Neural cell (in vitro differentiated cells): ENCODE measurements around the gene STYXL1. TPM values are rescaled to one million over a fixed set of nuclear protein-coding genes. Genes with fewer than 3 reads are reported as not detected.

Experiments used
- H2AFZ ChIP-seq: fragments of 200-600, 300-800 bp; sonication (generic), shearing (Covaris generic); 2 replicates; pipeline ENCODE4 v1.6.0; 2014; ENCODE audit warnings: low read depth, mild to moderate bottlenecking, antibody characterized with exemption, low read length, moderate library complexity
- H3F3A ChIP-seq: fragments of 200-600 bp; shearing (Covaris generic); 2 replicates; pipeline ENCODE4 v1.6.1; 2016; ENCODE audit warnings: mild to moderate bottlenecking, moderate library complexity, mixed read lengths, antibody characterized with exemption, low read length; ENCODE audit not compliant: insufficient read depth, poor library complexity, severe bottlenecking
- H3K27ac ChIP-seq: fragments of 200-600, 300-800 bp; sonication (generic), shearing (Covaris generic); 2 replicates; pipeline ENCODE4 v1.5.1; 2014; ENCODE audit warnings: mild to moderate bottlenecking, low read length, moderate library complexity
- H3K27me3 ChIP-seq: fragments of 300-800, 200-600 bp; sonication (generic), shearing (Covaris generic); 2 replicates; pipeline ENCODE4 v1.6.0; 2014; ENCODE audit warnings: mild to moderate bottlenecking, low read depth, low read length, moderate library complexity; ENCODE audit not compliant: insufficient read depth
- H3K36me3 ChIP-seq: fragments of 300-800, 200-600 bp; sonication (generic), shearing (Covaris generic); 2 replicates; pipeline ENCODE4 v1.5.1; 2014; ENCODE audit warnings: mild to moderate bottlenecking, antibody characterized with exemption, low read length, moderate library complexity; ENCODE audit not compliant: insufficient read depth
- H3K4me2 ChIP-seq: fragments of 300-800, 200-600 bp; sonication (generic), shearing (Covaris generic); 2 replicates; pipeline ENCODE4 v1.6.0; 2014; ENCODE audit warnings: mild to moderate bottlenecking, low read length
- H3K4me3 ChIP-seq: fragments of 300-800, 200-600 bp; sonication (generic), shearing (Covaris generic); 2 replicates; pipeline ENCODE4 v1.5.1; 2014; ENCODE audit warnings: mild to moderate bottlenecking, low read length, moderate library complexity
- H3K79me2 ChIP-seq: fragments of 200-600 bp; shearing (Covaris generic); replicated peaks from 2 replicates; pipeline ENCODE4 v1.6.0; 2014; ENCODE audit warnings: mild to moderate bottlenecking, low read length, moderate library complexity; ENCODE audit not compliant: insufficient read depth
- H3K9ac ChIP-seq: fragments of 300-800, 200-600 bp; sonication (generic), shearing (Covaris generic); 2 replicates; pipeline ENCODE4 v1.6.1; 2016; ENCODE audit warnings: mild to moderate bottlenecking, low read length, mixed read lengths
- H3K9me2 ChIP-seq: fragments of 200-600 bp; shearing (Covaris generic); 2 replicates; pipeline ENCODE4 v1.6.1; 2016; ENCODE audit warnings: mild to moderate bottlenecking, low read length, mixed read lengths; ENCODE audit not compliant: insufficient read depth
- H3K9me3 ChIP-seq: fragments of 200-600, 300-800 bp; sonication (generic), shearing (Covaris generic); 2 replicates; pipeline ENCODE4 v1.6.1; 2016; ENCODE audit warnings: mild to moderate bottlenecking, mixed run types, low read length, moderate library complexity, mixed read lengths
- H4K20me1 ChIP-seq: fragments of 200-600 bp; shearing (Covaris generic); 2 replicates; pipeline ENCODE4 v1.6.1; 2016; ENCODE audit warnings: mild to moderate bottlenecking, mixed run types; ENCODE audit not compliant: insufficient read depth
- CTCF ChIP-seq: fragments of 450-650 bp; IDR thresholded peaks from 2 replicates; pipeline ENCODE4 v1.5.1; 2014; ENCODE audit warnings: antibody characterized with exemption, mild to moderate bottlenecking, moderate library complexity; ENCODE audit not compliant: poor library complexity, severe bottlenecking
- EP300 ChIP-seq: fragments of 450-650 bp; conservative IDR thresholded peaks from 2 replicates; pipeline ENCODE4 v1.6.1; 2014; ENCODE audit warnings: antibody characterized with exemption, mild to moderate bottlenecking, moderate library complexity; ENCODE audit not compliant: poor library complexity, severe bottlenecking
- EZH2 ChIP-seq: fragments of 200-600, 300-800 bp; shearing (Covaris generic), sonication (generic); IDR thresholded peaks from 2 replicates; pipeline ENCODE4 v1.6.1; 2014; ENCODE audit warnings: antibody characterized with exemption, low read length, borderline replicate concordance, mild to moderate bottlenecking; ENCODE audit not compliant: insufficient read depth, poor library complexity, severe bottlenecking
- MXI1 ChIP-seq: fragments of 450-650 bp; conservative IDR thresholded peaks from 2 replicates; pipeline ENCODE4 v1.6.1; 2014; ENCODE audit warnings: antibody characterized with exemption, mild to moderate bottlenecking; ENCODE audit not compliant: poor library complexity, severe bottlenecking
- POLR2AphosphoS5 ChIP-seq: IDR thresholded peaks from 2 replicates; pipeline ENCODE4 v1.6.1; 2012
- RAD21 ChIP-seq: fragments of 450-650 bp; conservative IDR thresholded peaks from 2 replicates; pipeline ENCODE4 v1.6.1; 2014; ENCODE audit warnings: antibody characterized with exemption, mild to moderate bottlenecking, moderate library complexity
- REST ChIP-seq: IDR thresholded peaks from 2 replicates; pipeline ENCODE4 v1.6.1; 2012; ENCODE audit warnings: borderline replicate concordance
- SMC3 ChIP-seq: fragments of 450-650 bp; conservative IDR thresholded peaks from 2 replicates; pipeline ENCODE4 v1.6.1; 2014; ENCODE audit warnings: antibody characterized with exemption, mild to moderate bottlenecking, moderate library complexity; ENCODE audit not compliant: poor library complexity
- TAF1 ChIP-seq: IDR thresholded peaks from 2 replicates; pipeline ENCODE4 v1.6.1; 2012; ENCODE audit warnings: low read depth
- polyA plus RNA-seq: library from polyadenylated mRNA; depleted of rRNA; stranded (reverse); fragments of >200 nt; gene quantifications from 2 replicates; pipeline ENCODE4 v1.2.3, GENCODE V29; 2014

The STYXL1 gene
- polyA plus RNA-seq, 1 donor from 2014 or later = 59.9 TPM

DNA sequence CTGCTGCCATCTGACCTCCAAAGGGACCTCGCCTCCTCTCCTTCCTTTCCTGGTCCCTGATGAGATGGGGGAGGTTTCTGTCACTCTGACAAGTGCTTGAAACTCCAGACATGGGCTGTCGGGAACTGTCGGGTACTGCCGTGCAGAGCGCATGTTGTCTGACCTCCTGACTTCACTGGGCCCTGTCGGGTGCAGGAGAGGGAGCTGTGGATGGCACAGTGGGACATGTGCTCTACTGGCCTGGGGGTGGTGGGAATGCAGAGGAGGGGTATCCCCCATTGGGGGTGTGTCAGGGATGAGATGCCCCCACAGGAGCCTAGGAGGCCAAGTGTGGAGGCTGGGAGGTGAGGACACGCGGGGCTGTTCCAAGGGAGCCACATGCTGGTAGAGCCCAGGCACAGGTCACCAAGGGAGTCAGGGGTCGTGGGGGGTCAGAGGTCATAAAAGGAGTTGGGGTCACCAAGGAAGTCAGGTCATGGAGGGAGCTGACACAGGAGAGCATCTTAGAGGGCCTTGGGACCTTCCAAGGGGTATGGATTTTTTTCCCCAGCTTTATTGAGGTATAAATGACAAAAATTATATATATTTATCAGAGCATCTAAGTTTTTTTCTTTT, 84.3 kb downstream of the STYXL1 start:
- H3K27me3 ChIP-seq = no peaks in the 10 kb centered on the region
- no peaks in the 10 kb centered on the region for H3K36me3 ChIP-seq
- no peaks in the 10 kb centered on the region for H3K9me2 ChIP-seq
- H3K4me3 ChIP-seq = peak overlapping the region; percentile 40
- no peak overlapping the region for H2AFZ ChIP-seq
- no peak overlapping the region for H3K4me2 ChIP-seq
- no peaks in the 10 kb centered on the region for H3K9me3 ChIP-seq
- peak overlapping the region; percentile 79 for H3K27ac ChIP-seq
- H4K20me1 ChIP-seq = no peaks in the 10 kb centered on the region
- H3K9ac ChIP-seq = peak overlapping the region; percentile 54
- no peak for TF ChIP-seq EP300
- TF ChIP-seq POLR2AphosphoS5 = no peak
- no peak for TF ChIP-seq TAF1
- no peak for TF ChIP-seq CTCF
- no peak for TF ChIP-seq EZH2
- no peak for TF ChIP-seq SMC3
- TF ChIP-seq REST = no peak
- TF ChIP-seq RAD21 = no peak
- TF ChIP-seq MXI1 = no peak
- no peaks in the 10 kb centered on the region for H3K79me2 ChIP-seq
- no peaks in the 10 kb centered on the region for H3F3A ChIP-seq

DNA sequence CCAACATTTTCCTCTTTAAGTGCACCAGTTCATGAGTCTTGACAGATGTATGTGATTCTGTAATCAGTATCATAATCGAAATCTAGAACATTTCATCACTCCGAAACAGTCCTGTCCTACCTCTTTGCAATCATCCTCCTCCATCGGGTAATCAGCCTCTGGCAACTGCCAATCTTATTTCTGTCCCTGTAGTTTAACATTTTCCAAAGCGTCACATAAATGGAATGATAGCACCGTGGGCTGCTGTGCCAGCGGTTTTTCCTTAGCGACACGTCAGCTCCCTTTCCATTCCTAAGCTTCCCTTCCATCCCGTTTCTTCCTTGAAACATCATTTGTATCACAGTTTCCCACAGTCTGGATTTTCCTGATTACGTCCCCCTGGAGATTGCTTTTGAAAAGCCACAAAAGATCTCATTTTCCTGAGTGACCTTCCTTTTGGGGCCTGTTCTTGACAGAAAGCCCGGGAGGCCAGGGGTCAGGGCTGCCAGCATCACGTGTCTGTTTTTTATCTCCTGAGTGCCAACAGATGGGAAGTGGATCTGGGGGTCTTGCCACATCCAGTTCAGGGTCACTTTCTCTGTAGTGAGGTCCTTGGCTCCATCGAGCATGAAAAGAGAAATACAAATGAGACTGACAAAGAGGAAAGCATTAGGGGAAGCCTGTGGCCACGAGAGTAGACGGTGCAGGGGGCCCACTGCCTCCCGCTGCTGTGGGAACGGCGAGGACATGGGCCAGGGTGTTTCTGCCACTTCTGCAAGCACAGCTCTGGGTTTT, 85.0 kb downstream of the STYXL1 start:
- no peak overlapping the region for H3K4me2 ChIP-seq
- no peaks in the 10 kb centered on the region for H3K9me2 ChIP-seq
- H3K9ac ChIP-seq = peak overlapping the region; percentile 54
- H2AFZ ChIP-seq = no peak overlapping the region
- TF ChIP-seq EP300 = peak; percentile 50
- no peak for TF ChIP-seq EZH2
- no peak for TF ChIP-seq TAF1
- no peak for TF ChIP-seq CTCF
- TF ChIP-seq RAD21 = no peak
- peak; percentile 74 for TF ChIP-seq POLR2AphosphoS5
- TF ChIP-seq MXI1 = no peak
- peak; percentile 100 for TF ChIP-seq REST
- no peak for TF ChIP-seq SMC3
- H3K4me3 ChIP-seq = peak overlapping the region; percentile 40
- H3K79me2 ChIP-seq = no peaks in the 10 kb centered on the region
- H3F3A ChIP-seq = no peaks in the 10 kb centered on the region
- H4K20me1 ChIP-seq = no peaks in the 10 kb centered on the region
- no peaks in the 10 kb centered on the region for H3K36me3 ChIP-seq
- peak overlapping the region; percentile 79 for H3K27ac ChIP-seq
- H3K9me3 ChIP-seq = no peaks in the 10 kb centered on the region
- no peaks in the 10 kb centered on the region for H3K27me3 ChIP-seq
